NB4 (cell line): Measurements from ENCODE around the gene HSP90AB1.

Experiments used
- CTCF ChIP-seq: IDR thresholded peaks from one replicate; pipeline ENCODE4 v1.5.1; 2012; ENCODE audit warnings: low read depth, low read length
- MAX ChIP-seq: IDR thresholded peaks from 2 replicates; pipeline ENCODE4 v1.6.1; 2011; ENCODE audit warnings: low read depth, low read length
- MYC ChIP-seq: IDR thresholded peaks from 2 replicates; pipeline ENCODE4 v1.6.1; 2011; ENCODE audit warnings: low read depth, low read length
- POLR2A ChIP-seq: IDR thresholded peaks from 2 replicates; pipeline ENCODE4 v1.6.1; 2011; ENCODE audit warnings: mild to moderate bottlenecking; ENCODE audit not compliant: insufficient read length; ENCODE audit errors: extremely low read depth

DNA sequence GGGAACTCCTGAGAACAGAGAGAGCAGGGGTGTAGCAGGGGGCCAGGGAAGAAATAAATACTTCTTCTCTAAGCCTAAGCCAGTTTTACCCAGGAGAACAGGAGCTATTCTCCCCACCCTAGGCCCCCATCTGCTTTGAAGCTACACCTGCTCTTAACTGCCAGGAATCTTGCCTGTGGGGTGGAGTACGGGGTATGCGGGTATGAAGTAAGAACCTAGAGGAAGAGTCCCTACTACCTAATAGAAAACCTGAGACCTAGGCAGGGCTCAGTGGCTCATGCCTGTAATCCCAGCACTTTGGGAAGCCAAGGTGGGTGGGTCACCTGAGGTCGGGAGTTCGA is 22.0 kb upstream of the HSP90AB1 start:
- no peak for TF ChIP-seq CTCF
- TF ChIP-seq POLR2A, result no peak
- no peak for TF ChIP-seq MAX
- TF ChIP-seq MYC, result no peak
